ENCODE results near the gene BUB1B.
"Not testable (repeated sequence)": the region's sequence is repeated elsewhere in the genome, so short reads cannot be mapped to it uniquely, and the experiment has no call there.

Gene BUB1B

GRCh38 chr15:40160689-40161688, at the start of gene BUB1B:
Gene BUB1B, plus strand, starts transcription at chr15:40161069. Its CDS starts 152 bp downstream, at chr15:40161221.
- peak; percentile 84 for DNase-seq

- DNase-seq, result no peak
Observed at GRCh38 chr15:40111888-40112287, 49.0 kb upstream of the BUB1B start.

GRCh38 chr15:40112789-40113188, 48.1 kb upstream of the BUB1B start:
- no peak for DNase-seq

- no peak for DNase-seq
Observed at GRCh38 chr15:40114218-40114617, 46.7 kb upstream of the BUB1B start.

GRCh38 chr15:40115106-40115505, 45.8 kb upstream of the BUB1B start:
- DNase-seq, result not testable (repeated sequence)

GRCh38 chr15:40115670-40116093, 45.2 kb upstream of the BUB1B start:
- peak; percentile 7 for DNase-seq

GRCh38 chr15:40118473-40118872, 42.4 kb upstream of the BUB1B start:
- no peak for DNase-seq

GRCh38 chr15:40121911-40122638, 38.8 kb upstream of the BUB1B start:
- no peak for DNase-seq

GRCh38 chr15:40122989-40123388, 37.9 kb upstream of the BUB1B start:
- not testable (repeated sequence) for DNase-seq

GRCh38 chr15:40123863-40124262, 37.0 kb upstream of the BUB1B start:
- not testable (repeated sequence) for DNase-seq

- DNase-seq, result not testable (repeated sequence)
Observed at GRCh38 chr15:40124333-40124732, 36.5 kb upstream of the BUB1B start.

- peak; percentile 26 for DNase-seq
Observed at GRCh38 chr15:40124807-40125285, 36.0 kb upstream of the BUB1B start.

- DNase-seq, result no peak
Observed at GRCh38 chr15:40125950-40126349, 34.9 kb upstream of the BUB1B start.

GRCh38 chr15:40128766-40129660, 31.9 kb upstream of the BUB1B start:
- DNase-seq, result no peak

GRCh38 chr15:40130118-40130517, 30.8 kb upstream of the BUB1B start:
- DNase-seq, result no peak

- DNase-seq, result no peak
Observed at GRCh38 chr15:40130799-40131502, 29.9 kb upstream of the BUB1B start.

- no peak for DNase-seq
Observed at GRCh38 chr15:40133544-40133943, 27.3 kb upstream of the BUB1B start.

- no peak for DNase-seq
Observed at GRCh38 chr15:40134885-40135284, 26.0 kb upstream of the BUB1B start.

GRCh38 chr15:40135846-40136450, 24.9 kb upstream of the BUB1B start:
- DNase-seq, result not testable (repeated sequence)

- DNase-seq, result no peak
Observed at GRCh38 chr15:40136470-40137302, 24.2 kb upstream of the BUB1B start.

Data from NCI-H510A treated with DMSO at 0.1 percent for 48 hours (cell line).